ENCODE results near the gene PTPN4. TPM values are rescaled to one million over a fixed set of nuclear protein-coding genes. Genes with fewer than 3 reads are reported as not detected.

PTPN4 gene
- total RNA-seq, 1 experiment from 2014 or later = 60.7 TPM

DNA sequence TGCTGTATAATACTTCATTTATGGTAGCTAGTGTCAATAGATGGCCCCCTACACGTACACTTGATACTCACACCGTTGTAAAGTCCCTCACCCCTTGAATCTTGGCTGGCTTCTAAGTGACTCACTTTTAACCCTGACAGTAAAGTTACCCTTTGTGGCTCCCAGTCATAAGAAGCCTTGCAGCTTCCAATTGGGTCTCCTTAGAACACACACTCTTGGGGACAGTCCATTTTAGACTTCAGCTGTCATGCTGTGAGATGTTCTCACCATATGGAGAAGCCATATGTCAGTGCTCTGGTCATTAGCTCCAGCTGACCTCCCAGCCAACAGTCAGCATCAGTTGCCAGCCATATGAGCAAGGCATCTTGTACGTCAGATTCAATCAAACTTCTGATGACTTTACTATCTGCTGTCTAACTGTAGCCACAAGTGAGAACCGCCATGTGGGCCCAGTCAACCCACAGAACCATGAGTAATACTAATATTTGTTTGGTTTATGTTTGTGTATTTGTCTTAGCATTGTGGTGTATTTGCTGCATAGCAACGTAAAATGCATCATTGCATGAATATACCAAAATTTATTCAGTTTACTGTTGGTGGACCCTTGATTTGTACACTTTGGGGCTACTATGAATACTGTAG, 68.3 kb downstream of the PTPN4 start:
- H2AFZ ChIP-seq = no peak overlapping the region
- H3K4me3 ChIP-seq = no peak overlapping the region
- ChIA-PET POLR2A (ENCODE audit: unreplicated experiment) (no interaction called here), CTCF (no interaction called here)
- H4K20me1 ChIP-seq (ENCODE audit: insufficient read depth) = peaks cover 16% of the 10 kb centered on the region
- H3K4me1 ChIP-seq (replicated peaks; ENCODE audit: insufficient read depth) = no peaks in the 10 kb centered on the region
- H3K9me3 ChIP-seq (ENCODE audit: insufficient read depth, low read depth) = peaks cover 3% of the 10 kb centered on the region; the same call in 1 of the 2 replicates
- H3K4me2 ChIP-seq = no peak overlapping the region
- no peak overlapping the region for H3K27ac ChIP-seq
- TF ChIP-seq, protein P1, sequence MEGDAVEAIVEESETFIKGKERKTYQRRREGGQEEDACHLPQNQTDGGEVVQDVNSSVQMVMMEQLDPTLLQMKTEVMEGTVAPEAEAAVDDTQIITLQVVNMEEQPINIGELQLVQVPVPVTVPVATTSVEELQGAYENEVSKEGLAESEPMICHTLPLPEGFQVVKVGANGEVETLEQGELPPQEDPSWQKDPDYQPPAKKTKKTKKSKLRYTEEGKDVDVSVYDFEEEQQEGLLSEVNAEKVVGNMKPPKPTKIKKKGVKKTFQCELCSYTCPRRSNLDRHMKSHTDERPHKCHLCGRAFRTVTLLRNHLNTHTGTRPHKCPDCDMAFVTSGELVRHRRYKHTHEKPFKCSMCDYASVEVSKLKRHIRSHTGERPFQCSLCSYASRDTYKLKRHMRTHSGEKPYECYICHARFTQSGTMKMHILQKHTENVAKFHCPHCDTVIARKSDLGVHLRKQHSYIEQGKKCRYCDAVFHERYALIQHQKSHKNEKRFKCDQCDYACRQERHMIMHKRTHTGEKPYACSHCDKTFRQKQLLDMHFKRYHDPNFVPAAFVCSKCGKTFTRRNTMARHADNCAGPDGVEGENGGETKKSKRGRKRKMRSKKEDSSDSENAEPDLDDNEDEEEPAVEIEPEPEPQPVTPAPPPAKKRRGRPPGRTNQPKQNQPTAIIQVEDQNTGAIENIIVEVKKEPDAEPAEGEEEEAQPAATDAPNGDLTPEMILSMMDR (conservative IDR thresholded peaks at IDR 0.05) = no peak
- no peak for TF ChIP-seq EZH2 (IDR thresholded peaks at IDR 0.05; ENCODE audit: low read depth)
- H3K27me3 ChIP-seq (ENCODE audit: insufficient read depth, low read depth) = no peaks in the 10 kb centered on the region
- H3K79me2 ChIP-seq (ENCODE audit: low read depth) = peaks cover 96% of the 10 kb centered on the region
- no peaks in the 10 kb centered on the region for H3K9me2 ChIP-seq (ENCODE audit: insufficient read depth)
- no peak for DNase-seq
- no TSS peak for BruUV-seq (replicated peaks)
- intact Hi-C loops (cut with micrococcal nuclease; ENCODE audit: unreplicated experiment) = loop anchor here (5.0 kb wide), 1 partner anchor 186 kb away; no protein-coding TSS in a partner anchor
- H3K36me3 ChIP-seq (ENCODE audit: low read depth) = no peaks in the 10 kb centered on the region
- peaks cover 9% of the 10 kb centered on the region; the same call in 1 of the 2 replicates for H3F3A ChIP-seq (ENCODE audit: insufficient read depth, low read depth)

DNA sequence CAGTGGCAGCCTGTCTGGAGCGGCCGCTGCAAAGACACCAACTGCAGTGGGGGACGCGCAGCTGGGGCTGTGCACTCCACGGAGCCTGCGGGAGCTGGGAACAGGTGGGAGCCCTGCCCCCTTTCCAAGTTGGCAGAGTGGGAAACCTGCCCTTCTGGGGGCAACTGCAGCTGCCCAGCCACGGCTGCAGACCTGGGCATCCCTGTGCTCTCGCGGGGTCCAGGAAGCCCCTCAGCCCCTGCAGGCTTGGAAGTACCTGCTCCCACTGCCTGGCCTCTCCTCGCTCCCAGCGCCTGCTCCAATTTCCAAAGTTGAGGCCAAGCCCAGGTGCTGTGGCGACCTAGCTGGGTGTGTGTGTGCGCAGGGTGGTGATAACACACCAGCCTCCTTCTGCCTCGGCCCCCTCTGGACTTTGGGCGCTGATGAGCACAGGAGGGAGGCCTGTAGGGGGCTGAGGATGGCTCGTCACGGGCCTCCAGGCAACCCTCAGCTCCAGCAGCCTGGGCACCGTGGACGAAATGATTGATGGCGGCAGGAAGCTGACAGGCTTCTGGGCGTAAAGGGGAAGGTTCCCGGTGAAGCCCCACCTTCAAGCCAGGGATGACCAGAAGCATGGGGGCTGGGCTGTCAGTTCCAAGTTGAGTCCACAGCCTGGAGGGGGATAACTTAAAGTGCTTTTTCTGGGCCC, 76.9 kb downstream of the PTPN4 start:
- TF ChIP-seq, protein P1 (conservative IDR thresholded peaks at IDR 0.05) = no peak
- TF ChIP-seq EZH2 (IDR thresholded peaks at IDR 0.05; ENCODE audit: low read depth) = no peak
- Histone ChIP-seq H3K9me3 (ENCODE audit: insufficient read depth, low read depth) (peaks cover 3% of the 10 kb centered on the region; the same call in 1 of the 2 replicates), H3K9me2 (ENCODE audit: insufficient read depth) (no peaks in the 10 kb centered on the region), H4K20me1 (ENCODE audit: insufficient read depth) (peaks cover 20% of the 10 kb centered on the region), H3K4me2 (no peak overlapping the region), H3K79me2 (ENCODE audit: low read depth) (peaks cover 58% of the 10 kb centered on the region), H3K27me3 (ENCODE audit: insufficient read depth, low read depth) (no peaks in the 10 kb centered on the region), H2AFZ (no peak overlapping the region), H3K27ac (no peak overlapping the region), H3F3A (ENCODE audit: insufficient read depth, low read depth) (peaks cover 3% of the 10 kb centered on the region; the same call in 1 of the 2 replicates), H3K4me3 (no peak overlapping the region), H3K4me1 (replicated peaks; ENCODE audit: insufficient read depth) (no peaks in the 10 kb centered on the region), H3K36me3 (ENCODE audit: low read depth) (no peaks in the 10 kb centered on the region)
- intact Hi-C loops (cut with micrococcal nuclease; ENCODE audit: unreplicated experiment) = no loop called here
- no peak for DNase-seq
- POLR2A ChIA-PET (ENCODE audit: unreplicated experiment) = no interaction called here
- BruUV-seq (replicated peaks) = no TSS peak
- CTCF ChIA-PET = no interaction called here

GRCh38 chr2:119837350-119837749, 77.6 kb downstream of the PTPN4 start:
- Histone ChIP-seq H3K79me2 (ENCODE audit: low read depth) (peaks cover 57% of the 10 kb centered on the region), H3K9me3 (ENCODE audit: insufficient read depth, low read depth) (no peaks in the 10 kb centered on the region; the same call in 1 of the 2 replicates), H3K9me2 (ENCODE audit: insufficient read depth) (no peaks in the 10 kb centered on the region), H3K4me2 (no peak overlapping the region), H3K4me3 (no peak overlapping the region), H3K27ac (no peak overlapping the region), H3K4me1 (replicated peaks; ENCODE audit: insufficient read depth) (no peaks in the 10 kb centered on the region), H2AFZ (no peak overlapping the region), H3F3A (ENCODE audit: insufficient read depth, low read depth) (0 out of 2 replicates have a peak, but pooled peaks cover 5% of the 10 kb centered on the region), H3K36me3 (ENCODE audit: low read depth) (0 out of 2 replicates have a peak, but pooled peaks cover 4% of the 10 kb centered on the region), H3K27me3 (ENCODE audit: insufficient read depth, low read depth) (no peaks in the 10 kb centered on the region), H4K20me1 (ENCODE audit: insufficient read depth) (peaks cover 20% of the 10 kb centered on the region)
- intact Hi-C loops (cut with micrococcal nuclease; ENCODE audit: unreplicated experiment) = no loop called here
- no peak for TF ChIP-seq EZH2 (IDR thresholded peaks at IDR 0.05; ENCODE audit: low read depth)
- TF ChIP-seq, protein P1 (conservative IDR thresholded peaks at IDR 0.05) = no peak
- no TSS peak for BruUV-seq (replicated peaks)
- no peak for DNase-seq
- ChIA-PET POLR2A (ENCODE audit: unreplicated experiment) (no interaction called here), CTCF (interaction anchor here (0.6 kb wide), 1 partner anchor 179 kb away, joined by 5 read pairs; no protein-coding TSS in a partner anchor)

Data from PC-9 (cell line).